Cardiac muscle cell (in vitro differentiated cells and primary cell): ENCODE data around the gene A3GALT2. TPM values are rescaled to one million over a fixed set of nuclear protein-coding genes. Genes with fewer than 3 reads are reported as not detected.

ENCODE experiments used
- DNase-seq, 2 donors: peaks; one replicate each; pipeline versions ENCODE4 v3.0.0 to v3.0.0-alpha.2; 2010 to 2017; ENCODE audit warnings: low read depth in 1 of 2, low spot score in 1 of 2
- H3K27ac ChIP-seq: fragments of 200-600 bp; sonication (generic); 2 replicates; pipeline ENCODE4 v1.5.1; 2016
- H3K27me3 ChIP-seq: fragments of 200-600 bp; sonication (generic); 2 replicates; pipeline ENCODE4 v1.6.0; 2016; ENCODE audit warnings: control low read depth
- H3K36me3 ChIP-seq: fragments of 200-600 bp; sonication (generic); 2 replicates; pipeline ENCODE4 v1.5.1; 2016; ENCODE audit warnings: control low read depth
- H3K4me1 ChIP-seq: fragments of 200-600 bp; sonication (generic); 2 replicates; pipeline ENCODE4 v1.8.1; 2017; ENCODE audit warnings: low read depth, mild to moderate bottlenecking, mixed run types
- H3K4me3 ChIP-seq: fragments of 200-600 bp; sonication (generic); 2 replicates; pipeline ENCODE4 v1.5.1; 2016; ENCODE audit warnings: mild to moderate bottlenecking
- H3K9me3 ChIP-seq: fragments of 200-600 bp; sonication (generic); 2 replicates; pipeline ENCODE4 v1.5.1; 2017; ENCODE audit warnings: low read depth, mild to moderate bottlenecking, control low read depth
- polyA plus RNA-seq: library from polyadenylated mRNA; unstranded; fragments of >200 nt; fragmentation: Nextera tagmentation; extraction: Ambion mirVana; gene quantifications from 2 replicates; pipeline ENCODE4 v1.2.1, GENCODE V29; 2016
- total RNA-seq: library from RNA; depleted of rRNA; stranded (reverse); fragments of >200 nt; gene quantifications from 2 replicates; pipeline ENCODE4 v1.2.3, GENCODE V29; 2016
- TF ChIP-seq, protein P1 (sequence below): IDR thresholded peaks from 2 replicates; pipeline ENCODE4 v1.5.1; 2012; ENCODE audit warnings: low read depth, mild to moderate bottlenecking, low read length

The A3GALT2 gene
- total and polyA plus RNA-seq, 2 experiments from 2014 or later = 0.57 TPM; not detected in 1

- H3K4me3 ChIP-seq = no peak overlapping the region
- TF ChIP-seq, protein P1, sequence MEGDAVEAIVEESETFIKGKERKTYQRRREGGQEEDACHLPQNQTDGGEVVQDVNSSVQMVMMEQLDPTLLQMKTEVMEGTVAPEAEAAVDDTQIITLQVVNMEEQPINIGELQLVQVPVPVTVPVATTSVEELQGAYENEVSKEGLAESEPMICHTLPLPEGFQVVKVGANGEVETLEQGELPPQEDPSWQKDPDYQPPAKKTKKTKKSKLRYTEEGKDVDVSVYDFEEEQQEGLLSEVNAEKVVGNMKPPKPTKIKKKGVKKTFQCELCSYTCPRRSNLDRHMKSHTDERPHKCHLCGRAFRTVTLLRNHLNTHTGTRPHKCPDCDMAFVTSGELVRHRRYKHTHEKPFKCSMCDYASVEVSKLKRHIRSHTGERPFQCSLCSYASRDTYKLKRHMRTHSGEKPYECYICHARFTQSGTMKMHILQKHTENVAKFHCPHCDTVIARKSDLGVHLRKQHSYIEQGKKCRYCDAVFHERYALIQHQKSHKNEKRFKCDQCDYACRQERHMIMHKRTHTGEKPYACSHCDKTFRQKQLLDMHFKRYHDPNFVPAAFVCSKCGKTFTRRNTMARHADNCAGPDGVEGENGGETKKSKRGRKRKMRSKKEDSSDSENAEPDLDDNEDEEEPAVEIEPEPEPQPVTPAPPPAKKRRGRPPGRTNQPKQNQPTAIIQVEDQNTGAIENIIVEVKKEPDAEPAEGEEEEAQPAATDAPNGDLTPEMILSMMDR = no peak
- no peak overlapping the region for H3K27ac ChIP-seq
- no peaks in the 10 kb centered on the region for H3K27me3 ChIP-seq
- H3K9me3 ChIP-seq = no peaks in the 10 kb centered on the region
- DNase-seq = no peak
- H3K4me1 ChIP-seq = no peaks in the 10 kb centered on the region
- H3K36me3 ChIP-seq = peaks cover 52% of the 10 kb centered on the region
Observed at GRCh38 chr1:33331444-33332356, 10.8 kb upstream of the A3GALT2 start.

DNA sequence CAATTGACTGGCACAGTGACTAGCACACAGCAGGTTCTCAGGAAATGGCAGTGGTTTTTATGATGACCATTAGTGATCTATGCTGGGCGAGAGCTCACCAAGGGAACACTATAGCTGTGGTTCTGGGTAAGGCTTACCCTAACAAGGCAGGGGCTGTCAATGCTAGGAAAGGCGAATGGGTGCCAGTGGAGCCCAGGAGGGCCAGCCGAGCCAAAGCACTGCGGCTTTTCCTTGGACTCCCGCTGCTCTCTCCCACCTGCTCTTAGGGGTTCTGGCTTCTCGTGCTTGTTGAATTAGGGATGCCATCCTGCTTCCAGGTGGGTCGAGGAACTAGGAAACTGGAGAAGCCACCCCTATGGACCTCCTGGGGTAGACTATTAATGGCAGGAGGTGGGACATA lies 10.0 kb upstream of the A3GALT2 start:
- TF ChIP-seq, protein P1 = no peak
- H3K36me3 ChIP-seq = peaks cover 60% of the 10 kb centered on the region
- DNase-seq = no peak
- H3K4me1 ChIP-seq = no peaks in the 10 kb centered on the region
- H3K27me3 ChIP-seq = no peaks in the 10 kb centered on the region
- H3K27ac ChIP-seq = no peak overlapping the region
- H3K9me3 ChIP-seq = no peaks in the 10 kb centered on the region
- no peak overlapping the region for H3K4me3 ChIP-seq

- H3K4me3 ChIP-seq = no peak overlapping the region
- no peak overlapping the region for H3K27ac ChIP-seq
- H3K4me1 ChIP-seq = no peaks in the 10 kb centered on the region
- no peaks in the 10 kb centered on the region for H3K27me3 ChIP-seq
- DNase-seq = no peak
- TF ChIP-seq, protein P1 = no peak
- H3K9me3 ChIP-seq = no peaks in the 10 kb centered on the region
- H3K36me3 ChIP-seq = peaks cover 64% of the 10 kb centered on the region
Observed at GRCh38 chr1:33330361-33330890, 9.5 kb upstream of the A3GALT2 start.

GRCh38 chr1:33329600-33330305 lies 8.9 kb upstream of the A3GALT2 start:
- Histone ChIP-seq H3K4me1 (no peaks in the 10 kb centered on the region), H3K9me3 (no peaks in the 10 kb centered on the region), H3K27ac (no peak overlapping the region), H3K27me3 (no peaks in the 10 kb centered on the region), H3K4me3 (no peak overlapping the region), H3K36me3 (peaks cover 70% of the 10 kb centered on the region)
- TF ChIP-seq, protein P1 = no peak
- no peak for DNase-seq

- TF ChIP-seq, protein P1 = no peak
- Histone ChIP-seq H3K27me3 (no peaks in the 10 kb centered on the region), H3K9me3 (no peaks in the 10 kb centered on the region), H3K27ac (no peak overlapping the region), H3K36me3 (peaks cover 79% of the 10 kb centered on the region), H3K4me1 (no peaks in the 10 kb centered on the region), H3K4me3 (no peak overlapping the region)
- no peak for DNase-seq
Observed at GRCh38 chr1:33328817-33329216, 7.9 kb upstream of the A3GALT2 start.
